ENCODE measurements around the gene TAS2R3. TPM values are rescaled to one million over a fixed set of nuclear protein-coding genes. Genes with fewer than 3 reads are reported as not detected.

TAS2R3 gene
- polyA plus RNA-seq, 1 donor: 0.66 TPM

DNA sequence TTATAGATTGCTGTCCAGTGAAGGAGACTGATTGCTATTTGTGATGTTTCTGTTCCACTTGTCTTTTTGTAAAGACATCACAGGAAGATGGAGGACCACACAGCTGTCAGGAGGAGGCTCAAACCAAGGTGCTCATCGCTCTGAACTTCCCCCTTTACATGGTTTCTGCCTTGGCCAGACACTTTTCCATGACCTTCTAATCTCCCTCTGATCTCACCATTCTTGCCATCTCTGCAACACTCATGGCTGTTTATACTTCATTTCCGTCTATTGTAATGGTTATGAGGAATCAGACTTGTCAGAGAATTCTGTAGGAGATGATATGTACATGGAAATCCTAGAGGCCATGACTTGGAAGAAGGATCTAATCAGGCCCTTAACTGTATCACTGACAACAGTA is 24.4 kb downstream of the TAS2R3 start:
- no peak for DNase-seq

- DNase-seq: no peak
Measured at GRCh38 chr7:141789917-141790316, 26.0 kb downstream of the TAS2R3 start, which contains the start of gene TAS2R5. Gene TAS2R5 (plus strand): TSS chr7:141790217. CDS start chr7:141790362, 145 bp downstream.

DNA sequence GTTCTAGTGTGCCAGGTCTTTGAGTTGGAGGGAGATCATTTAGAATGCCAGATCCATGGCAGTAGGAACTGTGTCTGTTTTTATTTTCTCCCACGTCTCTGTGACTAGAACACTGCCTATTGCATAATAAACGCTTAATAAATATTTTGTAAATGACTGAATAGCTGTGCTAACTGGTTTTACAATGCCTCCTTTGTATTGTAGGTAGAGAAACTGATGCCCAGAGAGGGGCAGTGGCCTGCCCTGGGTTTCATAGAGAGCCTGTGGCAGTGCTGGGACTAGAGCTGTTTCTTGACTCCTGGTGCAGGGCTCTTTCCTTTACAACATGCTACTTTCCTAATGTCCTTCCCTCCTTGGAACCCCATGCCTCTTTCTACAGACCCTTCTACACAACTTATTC is 28.6 kb downstream of the TAS2R3 start:
- no peak for DNase-seq

Other genes with a start within 250 kb of the TAS2R3 start
- 16.9 TPM for gene AGK, start 212.7 kb upstream of the TAS2R3 start, polyA plus RNA-seq (ENCODE audit: insufficient read length)
- 7.8 TPM for gene DENND11, start 61.9 kb upstream of the TAS2R3 start, polyA plus RNA-seq (ENCODE audit: insufficient read length)
- gene WEE2, start 55.7 kb upstream of the TAS2R3 start, polyA plus RNA-seq (ENCODE audit: insufficient read length): 0.22 TPM
- gene SSBP1, start 25.7 kb upstream of the TAS2R3 start, polyA plus RNA-seq (ENCODE audit: insufficient read length): 82.9 TPM
- 1.6 TPM for gene TAS2R4, start 12.6 kb downstream of the TAS2R3 start, polyA plus RNA-seq (ENCODE audit: insufficient read length)
- gene TAS2R5, start 26.1 kb downstream of the TAS2R3 start, polyA plus RNA-seq (ENCODE audit: insufficient read length): 2.5 TPM
- 0.28 TPM for gene PRSS37, start 77.4 kb downstream of the TAS2R3 start, polyA plus RNA-seq (ENCODE audit: insufficient read length)
- gene OR9A4, start 152.3 kb downstream of the TAS2R3 start, polyA plus RNA-seq (ENCODE audit: insufficient read length): not detected
- 0.28 TPM for gene CLEC5A, start 182.9 kb downstream of the TAS2R3 start, polyA plus RNA-seq (ENCODE audit: insufficient read length)
- gene TAS2R38, start 209.7 kb downstream of the TAS2R3 start, polyA plus RNA-seq (ENCODE audit: insufficient read length): 0.23 TPM
- 0.23 TPM for gene MGAM, start 231.8 kb downstream of the TAS2R3 start, polyA plus RNA-seq (ENCODE audit: insufficient read length)

Measured in hindlimb muscle (tissue), 1 donor.